Central memory CD4-positive, alpha-beta T cell (primary cell): ENCODE measurements around the gene CHD9.
"Not testable (repeated sequence)": the region's sequence is repeated elsewhere in the genome, so short reads cannot be mapped to it uniquely, and the experiment has no call there.

Experiments used
- DNase-seq: peaks from one replicate; pipeline ENCODE4 v3.0.0; 2022

CHD9 gene

GRCh38 chr16:53047515-53047914 lies 7.3 kb upstream of the CHD9 start:
- DNase-seq, result not testable (repeated sequence)

- DNase-seq, result no peak
Observed at GRCh38 chr16:53048139-53048915, 6.5 kb upstream of the CHD9 start.

GRCh38 chr16:53051255-53051654 lies 3.5 kb upstream of the CHD9 start:
- not testable (repeated sequence) for DNase-seq

GRCh38 chr16:53052519-53053501 lies 2.0 kb upstream of the CHD9 start, which contains the start of gene CHD9NB:
Gene CHD9NB (minus strand): TSS chr16:53052897. CDS start chr16:53044158, 8,739 bp downstream.
- no peak for DNase-seq

GRCh38 chr16:53053967-53054669 lies 673 bp upstream of the CHD9 start:
- no peak for DNase-seq

GRCh38 chr16:53055541-53056391 lies 975 bp downstream of the CHD9 start:
- DNase-seq, result no peak

GRCh38 chr16:53056392-53056881 lies 1.6 kb downstream of the CHD9 start:
- no peak for DNase-seq

GRCh38 chr16:53057658-53058057 lies 2.9 kb downstream of the CHD9 start:
- DNase-seq, result no peak

GRCh38 chr16:53058441-53058840 lies 3.6 kb downstream of the CHD9 start:
- DNase-seq, result no peak

GRCh38 chr16:53058882-53059281 lies 4.1 kb downstream of the CHD9 start:
- no peak for DNase-seq

- no peak for DNase-seq
Observed at GRCh38 chr16:53059672-53060071, 4.9 kb downstream of the CHD9 start.

GRCh38 chr16:53061256-53061655 lies 6.5 kb downstream of the CHD9 start:
- no peak for DNase-seq

GRCh38 chr16:53061701-53062159 lies 6.9 kb downstream of the CHD9 start:
- no peak for DNase-seq

GRCh38 chr16:53064081-53064578 lies 9.3 kb downstream of the CHD9 start:
- no peak for DNase-seq

GRCh38 chr16:53065461-53066061 lies 10.8 kb downstream of the CHD9 start:
- DNase-seq, result no peak

GRCh38 chr16:53067675-53068074 lies 12.9 kb downstream of the CHD9 start:
- DNase-seq, result no peak

- DNase-seq, result no peak
Observed at GRCh38 chr16:53068423-53068833, 13.6 kb downstream of the CHD9 start.

- no peak for DNase-seq
Observed at GRCh38 chr16:53069772-53070171, 15.0 kb downstream of the CHD9 start.

- DNase-seq, result no peak
Observed at GRCh38 chr16:53071748-53072301, 17.0 kb downstream of the CHD9 start.

GRCh38 chr16:53073022-53073421 lies 18.2 kb downstream of the CHD9 start:
- no peak for DNase-seq

- DNase-seq, result not testable (repeated sequence)
Observed at GRCh38 chr16:53074296-53074695, 19.5 kb downstream of the CHD9 start.
